Gastrocnemius medialis (tissue), 4 donors: ENCODE measurements around the gene INPP5D. TPM values are rescaled to one million over a fixed set of nuclear protein-coding genes. Genes with fewer than 3 reads are reported as not detected.
"Not testable (repeated sequence)": the region's sequence is repeated elsewhere in the genome, so short reads cannot be mapped to it uniquely, and the experiment has no call there.

Experiments used
- ATAC-seq, 2 donors: fragments of 150-250 bp; one replicate each; pipeline ENCODE4 v1.9.1; 2016
- DNase-seq, 2 donors: peaks; one replicate each; pipeline ENCODE4 v3.0.0-alpha.2; 2019
- H3K27ac ChIP-seq, 4 donors: fragments of 200-600 bp; sonication (generic); 1 replicate in 1 of 4; 2 replicates in 3 of 4; pipeline ENCODE4 v1.5.1; 2016 to 2018; ENCODE audit warnings: mild to moderate bottlenecking in 2 of 4, moderate library complexity in 1 of 4
- H3K27me3 ChIP-seq, 3 donors: fragments of 200-600 bp; sonication (generic) in 2 of 3; 1 replicate in 1 of 3; 2 replicates in 2 of 3; pipeline versions ENCODE4 v1.5.1 to v1.6.0; 2016 to 2019; ENCODE audit warnings: mild to moderate bottlenecking in 1 of 3, moderate library complexity in 1 of 3
- H3K36me3 ChIP-seq, 2 donors: fragments of 200-600 bp; sonication (generic) in 1 of 2; one replicate each; pipeline ENCODE4 v1.5.1; 2017 to 2018
- H3K4me1 ChIP-seq, 2 donors: fragments of 200-600 bp; sonication (generic) in 1 of 2; one replicate each; pipeline ENCODE4 v1.5.1; 2016 to 2017; ENCODE audit warnings: mild to moderate bottlenecking in 2 of 2
- H3K4me3 ChIP-seq, 4 donors: fragments of 200-600 bp; sonication (generic) in 3 of 4; 1 replicate in 1 of 4; 2 replicates in 3 of 4; pipeline ENCODE4 v1.5.1; 2016 to 2019; ENCODE audit warnings: mild to moderate bottlenecking in 2 of 4
- H3K9me3 ChIP-seq, 3 donors: fragments of 200-600 bp; sonication (generic) in 2 of 3; 1 replicate in 1 of 3; 2 replicates in 2 of 3; pipeline ENCODE4 v1.5.1; 2016 to 2019
- CTCF ChIP-seq, 5 experiments: fragments of 450-650 bp in 3 of 5; fragments of 200-600 bp in 2 of 5; sonication (generic) in 2 of 5; IDR thresholded peaks in 4 of 5; conservative IDR thresholded peaks in 1 of 5; 1 replicate in 4 of 5; 2 replicates in 1 of 5; pipeline ENCODE4 v1.5.1; 2016 to 2019; ENCODE audit warnings: antibody characterized with exemption in 5 of 5, mild to moderate bottlenecking in 3 of 5, moderate library complexity in 3 of 5
- POLR2A ChIP-seq, 2 donors: fragments of 450-650 bp; IDR thresholded peaks; one replicate each; pipeline ENCODE4 v1.6.1; 2017; ENCODE audit warnings: antibody characterized with exemption in 2 of 2, mild to moderate bottlenecking in 2 of 2, moderate library complexity in 2 of 2
- in situ Hi-C, 4 donors: fragments of 200-750 bp; cut with MboI; loops; one replicate each; pipeline versions ENCODE4 v1.15.0 to v1.8.0; 2017; ENCODE audit warnings: low sequenced_read_pairs in 4 of 4
- intact Hi-C: fragments of 100-400 bp; cut with DNase I; formaldehyde crosslinking; loops from one replicate; pipeline ENCODE4 v1.15.1; 2023; ENCODE audit warnings: low total_unique reads
- total RNA-seq, 4 donors: library from RNA; depleted of rRNA; stranded (reverse); fragments of >200 nt; gene quantifications; one replicate each; pipeline versions ENCODE4 v1.1.0 to v1.2.3, GENCODE V29; 2016

Gene INPP5D
- total RNA-seq, 4 donors from 2014 or later: 1.7 to 18.7 (median 4.9) TPM

GRCh38 chr2:233120459-233120858 is 60.3 kb downstream of the INPP5D start:
- Histone ChIP-seq H3K9me3 (no peaks in the 10 kb centered on the region), H3K4me3 (no peak overlapping the region), H3K27ac (no peak overlapping the region), H3K4me1 (no peaks in the 10 kb centered on the region), H3K27me3 (no peaks in the 10 kb centered on the region), H3K36me3 (no peaks in the 10 kb centered on the region)
- ATAC-seq: no peak
- no peak for DNase-seq
- no peak for TF ChIP-seq POLR2A (IDR thresholded peaks at IDR 0.05)
- TF ChIP-seq CTCF (IDR thresholded peaks at IDR 0.05 in 4 of 5, conservative IDR thresholded peaks at IDR 0.05 in 1 of 5): no peak
- in situ Hi-C loops: no loop called here
- intact Hi-C loops: no loop called here

- intact Hi-C loops: no loop called here
- ATAC-seq: no peak
- in situ Hi-C loops: no loop called here
- Histone ChIP-seq H3K4me1 (no peaks in the 10 kb centered on the region), H3K27ac (no peak overlapping the region), H3K36me3 (no peaks in the 10 kb centered on the region), H3K27me3 (no peaks in the 10 kb centered on the region), H3K4me3 (no peak overlapping the region), H3K9me3 (no peaks in the 10 kb centered on the region)
- TF ChIP-seq POLR2A (IDR thresholded peaks at IDR 0.05): no peak
- no peak for TF ChIP-seq CTCF (IDR thresholded peaks at IDR 0.05 in 4 of 5, conservative IDR thresholded peaks at IDR 0.05 in 1 of 5)
- DNase-seq: no peak
Observed at GRCh38 chr2:233121856-233122255, 61.7 kb downstream of the INPP5D start.

GRCh38 chr2:233122541-233122940 is 62.4 kb downstream of the INPP5D start:
- Histone ChIP-seq H3K4me1 (no peaks in the 10 kb centered on the region), H3K27ac (no peak overlapping the region), H3K36me3 (no peaks in the 10 kb centered on the region), H3K27me3 (no peaks in the 10 kb centered on the region), H3K4me3 (no peak overlapping the region), H3K9me3 (no peaks in the 10 kb centered on the region)
- no peak for ATAC-seq
- TF ChIP-seq CTCF (IDR thresholded peaks at IDR 0.05 in 4 of 5, conservative IDR thresholded peaks at IDR 0.05 in 1 of 5) (no peak), POLR2A (IDR thresholded peaks at IDR 0.05) (no peak)
- no peak for DNase-seq
- in situ Hi-C loops (no loop called here), intact Hi-C loops (no loop called here)

- H3K9me3 ChIP-seq, H3K27ac ChIP-seq, H3K36me3 ChIP-seq, DNase-seq, in situ Hi-C loops, H3K4me1 ChIP-seq, ATAC-seq, H3K27me3 ChIP-seq, H3K4me3 ChIP-seq, intact Hi-C loops: not testable (repeated sequence)
Observed at GRCh38 chr2:233123576-233123975, 63.4 kb downstream of the INPP5D start.

- Histone ChIP-seq H3K27ac (no peak overlapping the region), H3K4me1 (no peaks in the 10 kb centered on the region), H3K9me3 (no peaks in the 10 kb centered on the region), H3K4me3 (no peak overlapping the region), H3K36me3 (no peaks in the 10 kb centered on the region), H3K27me3 (peaks cover 0 to 4% (median 0%) of the 10 kb centered on the region in 3 donors)
- intact Hi-C loops: no loop called here
- ATAC-seq (no peak), DNase-seq (no peak)
- in situ Hi-C loops: no loop called here
- TF ChIP-seq POLR2A (IDR thresholded peaks at IDR 0.05) (no peak), CTCF (IDR thresholded peaks at IDR 0.05 in 4 of 5, conservative IDR thresholded peaks at IDR 0.05 in 1 of 5) (no peak)
Observed at GRCh38 chr2:233124421-233125080, 64.4 kb downstream of the INPP5D start.
